Activated T-helper 9 cell treated with anti-CD3 and anti-CD28 coated beads, Interleukin-2, amount 50 U/mL, for 16 hours (primary cell): ENCODE results near the gene TIMM29.
"Not testable (repeated sequence)": the region's sequence is repeated elsewhere in the genome, so short reads cannot be mapped to it uniquely, and the experiment has no call there.

Experiments used
- DNase-seq: peaks from one replicate; pipeline ENCODE4 v3.0.0-alpha.2; 2020; ENCODE audit warnings: low read depth

The TIMM29 gene

DNA sequence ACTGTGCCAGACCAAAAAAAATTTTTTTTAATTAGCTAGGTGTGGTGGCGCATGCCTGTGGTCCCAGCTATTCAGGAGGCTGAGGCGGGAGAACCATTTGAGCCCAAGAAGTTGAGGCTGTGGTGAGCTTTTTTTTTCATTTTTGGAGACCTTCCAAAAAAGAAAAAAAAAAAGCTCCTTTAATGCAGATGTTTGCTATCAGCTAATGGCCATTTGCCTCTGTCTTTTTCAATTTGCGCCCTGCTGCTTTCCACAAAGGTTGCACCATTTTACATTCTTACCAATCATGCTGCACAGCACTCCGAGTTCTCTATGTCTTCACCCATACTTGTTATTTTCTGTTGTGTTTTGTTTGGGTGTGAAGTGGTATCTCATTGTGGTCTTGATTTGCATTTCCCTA, 16.7 kb downstream of the TIMM29 start:
- no peak for DNase-seq

DNA sequence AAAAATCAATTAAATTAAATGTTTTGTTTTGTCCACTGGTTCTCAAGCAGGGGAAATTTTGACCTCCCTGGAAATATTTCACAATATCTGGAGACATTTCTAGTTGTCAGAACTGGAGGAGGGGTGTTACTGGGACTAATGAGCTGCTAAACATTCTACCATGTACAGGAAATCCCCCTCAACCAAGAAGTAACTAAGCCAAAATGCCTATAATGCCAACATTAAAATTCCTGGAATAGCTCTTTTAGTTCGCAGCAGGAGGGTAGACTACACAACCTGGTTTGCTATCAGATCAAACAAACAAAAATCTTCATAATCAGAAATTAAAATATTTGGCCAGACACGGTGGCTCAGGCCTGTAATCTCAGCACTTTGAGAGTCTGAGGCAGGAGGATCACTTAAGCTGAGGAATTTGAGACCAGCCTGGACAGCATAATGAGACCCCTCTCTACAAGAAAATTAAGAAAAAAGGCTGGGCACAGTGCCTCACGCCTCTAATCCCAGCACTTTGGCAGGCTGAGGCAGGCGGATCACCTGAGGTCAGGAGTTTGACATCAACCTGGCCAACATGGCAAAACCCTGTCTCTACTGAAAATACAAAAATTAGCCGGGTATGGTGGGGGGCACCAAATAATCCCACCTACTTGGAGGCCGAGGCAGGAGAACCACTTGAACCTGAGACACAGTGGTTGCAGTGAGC, 18.5 kb downstream of the TIMM29 start:
- DNase-seq, result no peak

DNA sequence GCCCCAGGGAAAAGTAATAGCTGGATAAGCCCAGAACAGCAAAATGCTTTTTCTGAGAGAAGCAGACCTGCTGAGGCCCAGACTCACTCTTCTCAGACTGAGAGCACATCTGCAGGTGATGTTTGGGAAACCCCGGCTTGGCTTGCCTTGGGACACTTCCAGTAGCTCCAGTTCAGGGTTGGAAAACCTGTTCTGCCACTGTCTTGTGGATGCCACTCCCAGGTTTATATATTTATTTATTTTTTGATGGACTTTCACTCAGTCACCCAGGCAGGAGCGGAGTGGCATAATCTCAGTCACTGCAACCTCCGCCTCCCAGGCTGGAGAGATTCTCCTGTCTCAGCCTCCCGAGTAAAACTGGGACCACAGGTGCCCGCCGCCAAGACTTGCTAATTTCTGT, 24.2 kb downstream of the TIMM29 start:
- DNase-seq, result no peak

DNA sequence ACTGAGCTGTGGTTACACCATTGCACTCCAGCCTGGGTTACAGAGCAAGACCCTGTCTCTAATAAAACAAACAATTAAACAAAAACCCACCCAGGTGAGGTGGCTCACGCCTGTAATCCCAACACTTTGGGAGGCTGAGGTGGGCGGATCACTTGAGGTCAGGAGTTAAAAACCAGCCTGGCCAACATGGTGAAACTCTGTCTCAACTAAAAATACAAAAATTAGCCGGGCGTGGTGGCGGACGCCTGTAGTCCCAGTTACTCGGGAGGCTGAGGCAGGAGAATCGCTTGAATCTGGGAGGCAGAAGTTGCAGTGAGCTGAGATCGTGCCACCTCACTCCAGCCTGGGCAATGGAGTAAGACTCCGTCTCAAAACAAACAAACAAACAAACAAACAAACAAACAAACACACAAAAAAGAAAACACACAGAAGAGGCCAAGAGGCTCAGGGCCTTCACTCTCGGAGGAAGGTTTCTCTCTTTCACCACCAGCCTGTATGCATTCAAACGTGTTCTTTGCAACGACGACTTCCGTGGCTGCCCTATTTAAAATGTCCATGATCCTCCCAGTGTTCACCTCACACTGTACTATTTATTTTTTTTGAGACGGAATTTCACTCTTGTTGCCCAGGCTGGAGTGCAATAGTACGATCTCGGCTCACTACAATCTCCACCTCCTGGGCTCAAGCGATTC, 30.8 kb downstream of the TIMM29 start:
- DNase-seq, result not testable (repeated sequence)

DNA sequence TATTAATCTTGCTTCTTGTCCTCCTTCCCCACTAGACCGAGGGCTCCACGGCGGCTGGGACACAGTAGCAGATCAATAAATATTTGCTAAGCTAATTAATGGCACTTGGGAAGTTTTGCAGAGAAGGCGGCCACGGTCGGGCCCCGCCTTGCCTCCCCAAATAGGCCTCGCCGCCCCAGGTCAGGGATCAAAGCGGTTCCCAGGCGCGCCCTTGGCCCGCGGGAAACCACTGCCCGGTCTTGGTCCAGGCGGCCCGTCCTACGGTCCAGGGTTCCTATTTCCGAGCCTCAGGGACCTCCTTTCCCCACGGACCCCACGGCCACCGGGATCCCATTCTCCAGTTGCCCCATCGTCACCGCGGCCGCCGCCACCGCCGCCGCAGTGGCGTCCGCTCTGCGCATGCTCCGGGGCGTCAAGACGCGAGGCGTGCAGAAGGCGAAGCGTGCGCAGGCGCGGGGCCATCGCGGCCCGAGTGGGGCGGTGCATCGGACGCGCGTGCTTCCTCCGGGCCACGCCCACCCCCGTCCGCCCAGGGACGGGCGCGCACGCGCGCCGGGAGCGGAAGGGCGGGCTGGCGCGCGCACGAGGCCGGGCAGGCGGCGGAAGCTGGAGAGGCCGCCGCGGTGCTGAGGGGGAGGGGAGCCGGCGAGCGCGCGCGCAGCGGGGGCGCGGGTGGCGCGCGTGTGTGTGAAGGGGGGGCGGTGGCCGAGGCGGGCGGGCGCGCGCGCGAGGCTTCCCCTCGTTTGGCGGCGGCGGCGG, 31.9 kb downstream of the TIMM29 start, which contains the start of gene SMARCA4:
SMARCA4 (plus strand) TSS at position 717 of the 759 bp plus-strand sequence. CDS start 23,122 bp downstream, outside the sequence.
- DNase-seq, result peak; percentile 99

DNA sequence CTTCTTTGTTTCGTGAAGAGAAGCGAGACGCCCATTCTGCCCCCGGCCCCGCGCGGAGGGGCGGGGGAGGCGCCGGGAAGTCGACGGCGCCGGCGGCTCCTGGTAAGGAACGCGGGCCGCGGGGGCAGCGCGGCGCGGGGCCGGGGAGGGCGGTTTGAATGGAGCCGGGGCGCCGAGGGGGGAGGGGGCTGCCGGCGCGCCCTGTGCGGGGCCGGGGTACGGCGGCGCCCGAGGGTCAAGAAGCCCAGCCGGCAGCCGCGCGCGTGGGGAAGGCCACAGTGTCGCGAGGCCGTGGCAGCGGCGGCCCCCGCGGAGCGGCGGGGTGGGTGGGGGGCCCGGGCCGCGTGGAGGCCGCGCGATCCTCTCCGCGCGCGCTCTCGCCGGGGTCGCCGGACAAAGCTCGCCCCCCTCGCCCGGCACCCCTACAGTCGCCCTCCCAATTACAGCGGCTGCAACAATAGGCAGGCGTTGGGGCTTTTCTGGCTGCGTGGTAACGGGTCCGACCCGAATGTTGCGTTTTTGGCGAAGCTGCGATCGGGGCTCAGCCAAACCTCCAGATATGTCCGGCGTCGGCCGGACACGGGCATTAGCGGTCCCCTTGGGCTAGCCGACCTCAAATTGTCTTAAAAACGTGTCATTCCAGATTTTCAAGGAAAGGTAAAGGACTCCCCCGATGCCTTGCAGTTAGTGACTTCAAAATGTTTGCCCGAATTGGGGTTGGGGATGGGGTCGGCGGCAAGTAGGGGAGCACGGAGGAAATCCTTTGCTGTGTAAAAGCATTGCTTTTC, 32.7 kb downstream of the TIMM29 start:
- no peak for DNase-seq

DNA sequence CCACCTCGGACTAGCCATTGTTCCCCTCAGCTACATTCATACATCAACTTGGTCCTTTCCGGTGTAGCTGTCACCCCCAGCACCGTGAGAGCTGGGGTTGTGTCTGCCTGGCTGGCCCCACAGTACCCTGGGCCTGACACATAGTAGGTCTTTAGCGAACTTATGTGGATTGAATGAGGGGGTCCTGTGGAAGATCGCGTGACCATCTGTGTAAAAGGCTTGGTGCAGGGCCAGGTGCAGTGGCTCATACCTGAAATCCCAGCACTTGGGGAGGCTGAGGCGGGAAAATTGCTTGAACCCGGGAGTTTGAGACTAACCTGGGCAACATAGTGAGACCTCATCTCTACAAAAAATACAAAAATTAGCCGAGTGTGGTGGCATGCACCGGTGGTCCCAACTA, 34.3 kb downstream of the TIMM29 start:
- DNase-seq, result no peak

DNA sequence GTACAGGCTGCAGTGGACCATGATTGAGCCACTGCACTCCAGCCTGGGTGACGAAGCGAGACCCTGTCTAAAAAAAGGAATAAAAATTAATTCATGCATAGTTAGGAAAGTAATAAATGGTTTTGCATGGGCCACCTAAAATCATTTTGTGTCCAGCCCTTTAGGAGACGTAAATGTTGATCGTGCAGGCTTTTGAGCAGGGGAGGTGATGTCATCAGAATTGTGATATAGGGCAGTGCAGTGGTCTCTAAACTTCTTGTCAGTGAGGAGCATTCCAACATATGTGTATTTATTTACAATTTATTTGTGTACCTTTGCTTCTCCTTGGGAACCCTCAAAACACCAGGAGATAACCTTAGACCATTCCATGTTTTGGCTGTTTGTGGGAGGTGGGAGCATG, 35.3 kb downstream of the TIMM29 start:
- DNase-seq, result no peak

DNA sequence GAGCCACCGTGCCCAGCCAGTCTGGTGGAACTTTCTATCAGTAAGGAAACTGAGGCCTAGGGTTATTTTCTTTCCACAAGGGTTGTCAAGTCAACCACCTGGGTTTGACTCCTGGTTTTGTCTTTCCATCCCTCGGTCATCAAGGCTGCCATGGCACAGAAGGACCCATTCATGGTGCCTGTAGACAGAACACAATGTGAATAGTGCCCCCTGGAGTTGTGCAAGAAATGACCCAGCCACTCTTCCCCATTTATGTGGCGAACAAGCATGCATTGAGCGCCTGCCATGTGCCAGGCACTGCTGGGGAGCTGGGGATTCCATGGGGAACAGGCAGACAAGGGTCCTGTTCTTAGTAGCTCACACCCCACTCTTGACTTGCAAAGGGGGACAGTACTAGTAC, 36.3 kb downstream of the TIMM29 start:
- DNase-seq, result no peak

DNA sequence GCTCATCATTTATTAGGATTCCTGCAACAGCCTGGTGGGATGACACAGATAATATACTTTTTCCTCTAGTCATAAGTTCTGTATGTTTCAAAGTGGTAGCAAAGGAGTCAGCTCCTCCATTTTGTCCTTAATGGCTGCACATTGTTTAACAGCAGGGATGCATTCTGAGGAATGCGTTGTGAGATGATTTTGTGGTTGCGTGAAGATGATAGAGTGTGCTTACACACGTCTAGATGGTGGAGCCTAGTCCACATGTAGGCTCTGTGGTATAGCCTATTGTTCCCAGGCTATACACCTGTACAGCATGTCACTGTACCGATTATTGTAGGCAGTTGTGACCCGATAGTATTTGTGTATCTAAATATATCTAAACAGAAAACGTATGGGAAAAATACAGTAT, 36.8 kb downstream of the TIMM29 start:
- no peak for DNase-seq

DNA sequence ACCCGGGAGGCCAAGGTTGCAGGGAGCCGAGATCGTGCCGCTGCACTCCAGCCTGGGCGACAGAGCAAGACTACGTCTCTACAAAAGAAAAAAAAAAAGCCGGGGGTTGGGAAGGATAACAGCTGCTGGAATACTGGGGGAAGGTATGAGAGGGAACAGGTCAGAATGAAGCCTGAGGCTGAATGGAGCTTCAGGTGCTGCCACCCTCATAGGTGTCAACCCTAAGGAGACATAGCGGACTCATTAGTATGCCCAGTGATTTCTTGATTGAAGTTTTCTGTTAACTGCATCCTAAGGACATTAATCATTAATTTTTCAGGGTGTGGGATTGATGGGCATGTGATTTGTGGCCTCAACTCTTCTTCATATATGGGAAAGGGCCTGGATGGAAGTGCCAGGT, 38.2 kb downstream of the TIMM29 start:
- DNase-seq, result no peak

DNA sequence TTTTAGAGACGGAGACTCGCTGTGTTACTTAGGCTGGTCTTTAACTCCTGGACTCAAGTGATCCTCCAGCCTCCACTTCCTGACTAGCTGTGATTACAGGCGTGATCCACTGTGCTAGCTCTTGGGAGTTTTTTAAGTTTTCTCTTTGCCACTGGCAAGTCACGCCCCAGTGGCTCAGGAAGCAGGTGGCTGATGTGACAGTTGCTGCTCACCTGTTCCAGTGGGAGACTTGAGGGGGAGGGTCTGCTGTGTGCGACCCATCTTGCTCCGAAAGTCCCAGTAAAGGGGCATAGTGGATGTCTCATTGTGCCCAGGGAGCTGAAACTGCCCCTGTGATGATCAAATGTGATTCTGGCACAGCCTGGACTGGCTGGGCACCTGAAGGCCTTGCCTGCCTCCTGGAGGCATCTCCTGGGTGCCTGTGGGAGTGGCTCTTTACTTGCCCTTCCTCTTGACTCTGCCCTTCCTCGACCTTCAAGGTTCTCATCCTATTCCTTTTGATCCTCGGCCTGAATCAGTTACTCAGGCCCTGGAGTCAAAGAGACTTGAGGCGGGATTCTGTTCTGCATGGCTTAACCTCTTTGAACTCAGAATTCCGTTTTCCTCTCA, 40.0 kb downstream of the TIMM29 start:
- no peak for DNase-seq

DNA sequence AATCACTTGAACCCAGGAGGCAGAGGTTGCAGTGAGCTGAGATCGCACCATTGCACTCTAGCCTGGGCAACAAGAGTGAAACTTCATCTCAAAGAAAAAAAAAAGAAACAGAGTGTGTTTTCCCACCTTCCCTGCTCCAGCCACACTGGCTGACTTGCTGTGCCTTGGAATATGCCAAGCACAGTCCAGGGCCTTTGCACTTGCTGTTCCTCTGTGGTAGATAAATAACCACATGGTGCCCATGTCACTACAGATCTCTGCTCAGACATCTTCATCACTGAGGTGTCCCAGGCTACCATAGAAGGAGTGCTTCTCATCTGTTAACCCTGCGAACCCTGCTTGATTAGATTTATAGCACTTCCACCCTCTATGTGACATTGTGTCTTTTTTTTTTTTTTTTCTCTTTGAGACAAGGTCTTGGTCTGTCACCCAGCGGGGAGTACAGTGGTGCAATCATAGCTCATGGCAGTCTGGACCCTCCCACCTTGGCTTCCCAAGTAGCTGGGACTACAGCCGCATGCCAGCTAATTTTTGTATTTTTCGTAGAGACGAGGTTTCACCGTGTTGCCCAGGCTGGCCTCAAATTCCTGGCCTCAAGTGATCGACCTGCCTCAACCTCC, 42.6 kb downstream of the TIMM29 start:
- DNase-seq, result no peak

DNA sequence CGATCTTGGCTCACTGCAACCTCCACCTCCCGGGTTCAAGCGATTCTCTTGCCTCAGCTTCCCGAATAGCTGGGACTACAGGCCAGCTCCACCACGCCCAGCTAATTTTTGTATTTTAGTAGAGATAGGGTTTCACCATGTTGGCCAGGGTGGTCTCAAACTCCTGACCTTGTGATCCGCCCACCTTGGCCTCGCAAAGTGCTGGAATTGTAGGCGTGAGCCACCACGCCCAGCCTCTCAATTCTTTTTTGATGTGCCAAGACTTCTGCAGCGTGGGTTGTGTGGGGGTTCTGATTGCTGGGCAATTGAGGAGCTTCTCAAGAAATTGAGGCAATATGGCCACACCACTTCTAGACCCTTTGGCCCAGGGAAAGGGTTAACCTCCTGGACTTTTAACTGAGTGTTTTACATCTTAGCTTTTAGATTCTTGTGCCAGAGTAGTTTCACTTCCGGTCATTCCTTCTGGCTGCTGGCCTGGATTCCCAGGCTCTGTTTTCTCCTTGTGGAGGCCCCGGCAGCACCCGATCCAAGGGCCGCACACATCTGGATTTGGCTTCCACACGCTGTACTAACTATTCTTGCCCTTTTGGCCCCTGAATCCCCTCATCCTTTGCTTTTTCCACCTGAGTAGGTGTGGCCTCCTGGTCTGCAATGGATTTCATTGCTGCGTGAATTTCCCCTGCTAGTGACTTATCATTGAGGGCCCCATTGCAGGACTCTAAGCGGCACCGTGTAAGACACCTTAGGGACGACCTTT, 46.9 kb downstream of the TIMM29 start:
- no peak for DNase-seq

DNA sequence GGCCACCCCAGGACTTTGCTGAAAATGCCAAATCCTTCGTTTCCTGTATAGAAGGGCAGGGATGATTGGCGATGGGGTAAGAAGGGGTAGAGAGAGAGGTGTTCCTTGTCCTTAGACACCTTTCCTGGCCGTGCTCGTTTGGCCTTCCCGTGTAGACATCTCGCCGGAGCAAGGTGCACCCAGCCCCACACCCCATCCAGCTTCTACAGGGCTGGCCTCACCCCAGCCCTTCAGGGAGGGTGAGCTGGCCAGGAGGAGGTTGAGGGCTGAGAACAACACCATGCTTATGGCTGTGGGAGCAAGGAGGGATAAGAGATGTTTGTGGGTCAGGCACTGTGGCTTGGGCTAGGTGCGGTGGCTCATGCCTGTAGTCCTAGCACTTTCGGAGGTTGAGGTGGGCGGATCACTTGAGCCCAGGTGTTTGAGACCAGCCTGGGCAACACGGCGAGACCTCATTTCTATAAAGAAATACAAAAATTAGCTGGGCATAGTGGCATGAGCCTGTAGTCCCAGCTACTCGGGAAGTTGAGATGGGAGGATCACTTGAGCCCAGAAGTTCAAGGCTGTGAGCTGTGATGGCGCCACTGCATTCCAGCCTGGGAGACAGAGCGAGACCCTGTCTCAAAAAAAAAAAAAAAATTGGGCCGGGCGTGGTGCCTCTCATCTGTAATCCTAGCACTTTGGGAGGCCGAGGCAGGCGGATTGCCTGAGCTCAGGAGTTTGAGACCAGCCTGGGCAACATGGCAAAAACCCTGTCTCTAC, 47.7 kb downstream of the TIMM29 start:
- no peak for DNase-seq

DNA sequence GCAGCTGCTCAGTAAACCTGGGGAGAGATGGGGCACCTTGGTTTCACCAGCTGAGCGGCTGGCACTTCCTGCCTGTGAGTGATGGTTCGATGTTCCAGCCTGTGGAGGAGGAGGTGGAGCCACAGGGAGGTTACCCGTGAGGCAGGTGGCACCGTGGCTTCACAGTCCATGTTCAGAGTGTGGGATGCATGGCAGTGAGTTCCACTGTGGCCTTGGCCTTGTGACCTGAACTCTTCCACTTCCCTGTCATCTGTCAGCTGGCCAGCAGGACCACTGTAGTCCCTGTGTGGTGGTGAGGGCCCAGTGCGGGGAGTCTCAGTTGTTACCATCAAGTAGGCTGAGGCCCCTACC, 49.1 kb downstream of the TIMM29 start:
- DNase-seq, result no peak
